Transverse colon (tissue), 4 donors: Measurements from ENCODE around the gene LTB.

ENCODE experiments used
- CTCF ChIP-seq, 5 experiments: fragments of 200-600 bp in 3 of 5; fragments of 450-650 bp in 2 of 5; sonication (generic) in 3 of 5; IDR thresholded peaks; 1 replicate in 2 of 5; 2 replicates in 3 of 5; pipeline ENCODE4 v1.5.1; 2016 to 2017; ENCODE audit warnings: antibody characterized with exemption in 5 of 5, inconsistent platforms in 3 of 5, mild to moderate bottlenecking in 2 of 5, moderate library complexity in 1 of 5
- POLR2A ChIP-seq: fragments of 450-650 bp; IDR thresholded peaks from one replicate; pipeline ENCODE4 v1.6.1; 2016; ENCODE audit warnings: antibody characterized with exemption, mild to moderate bottlenecking, moderate library complexity
- POLR2AphosphoS5 ChIP-seq, 3 donors: sonication (generic); formaldehyde crosslinking; IDR thresholded peaks; one replicate each; pipeline ENCODE4 v1.6.1; 2016; ENCODE audit warnings: antibody characterized with exemption in 3 of 3

GRCh38 chr6:31559606-31559957 is 22.6 kb downstream of the LTB start:
- no peak for TF ChIP-seq CTCF (IDR thresholded peaks at IDR 0.05)
- TF ChIP-seq POLR2AphosphoS5 (IDR thresholded peaks at IDR 0.05): no peak
- no peak for TF ChIP-seq POLR2A
